MM.1S (cell line): Measurements from ENCODE around the gene TGM6.

ENCODE experiments used
- EZH2 ChIP-seq: fragments of 300-600 bp; sonication (generic); optimal IDR thresholded peaks from 2 replicates; pipeline ENCODE3; 2017; ENCODE audit warnings: low read depth, mild to moderate bottlenecking, antibody characterized with exemption, low read length, mixed read lengths
- TF ChIP-seq, protein P1 (sequence below): fragments of 300-600 bp; sonication (generic); IDR thresholded peaks from 2 replicates; pipeline ENCODE4 v1.5.1; 2016; ENCODE audit warnings: antibody characterized with exemption, low read length, mixed read lengths

DNA sequence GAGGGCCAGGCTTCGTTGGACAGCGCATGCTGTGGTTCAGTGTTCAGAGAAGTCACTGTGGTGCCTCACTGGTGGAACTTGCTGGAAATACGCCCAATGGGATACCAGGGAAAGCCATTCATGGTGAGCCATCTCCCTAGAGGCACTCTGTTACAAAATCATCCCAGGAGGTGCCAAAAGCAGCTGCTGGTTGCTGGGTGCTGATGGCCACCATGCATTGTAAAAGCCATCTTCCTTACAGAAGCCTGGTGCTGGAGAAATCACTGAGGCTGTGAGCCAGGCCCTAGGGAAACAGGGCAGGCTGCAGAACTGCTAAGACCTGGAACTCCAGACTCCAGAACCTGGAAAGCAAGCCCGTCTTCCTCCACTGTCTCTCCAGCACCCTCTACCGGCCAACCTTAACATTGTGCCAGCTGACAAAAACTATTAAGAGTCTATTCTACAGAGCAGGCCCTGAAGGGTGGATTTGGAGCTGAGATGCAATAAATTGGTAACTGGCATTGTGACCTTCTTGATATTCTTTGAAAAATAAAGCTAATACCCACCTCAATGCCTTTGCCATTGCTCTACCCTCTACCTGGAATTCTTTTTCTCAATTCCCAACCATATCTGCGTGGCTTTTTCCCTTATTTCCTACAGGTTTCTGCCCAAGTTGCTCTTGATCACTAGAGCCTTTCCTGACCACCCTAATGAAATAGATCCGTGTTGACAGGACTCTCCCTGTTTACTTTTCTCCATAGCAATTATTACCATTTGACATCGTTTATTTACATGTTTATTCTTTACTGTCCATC lies 71.4 kb downstream of the TGM6 start:
- TF ChIP-seq, protein P1, sequence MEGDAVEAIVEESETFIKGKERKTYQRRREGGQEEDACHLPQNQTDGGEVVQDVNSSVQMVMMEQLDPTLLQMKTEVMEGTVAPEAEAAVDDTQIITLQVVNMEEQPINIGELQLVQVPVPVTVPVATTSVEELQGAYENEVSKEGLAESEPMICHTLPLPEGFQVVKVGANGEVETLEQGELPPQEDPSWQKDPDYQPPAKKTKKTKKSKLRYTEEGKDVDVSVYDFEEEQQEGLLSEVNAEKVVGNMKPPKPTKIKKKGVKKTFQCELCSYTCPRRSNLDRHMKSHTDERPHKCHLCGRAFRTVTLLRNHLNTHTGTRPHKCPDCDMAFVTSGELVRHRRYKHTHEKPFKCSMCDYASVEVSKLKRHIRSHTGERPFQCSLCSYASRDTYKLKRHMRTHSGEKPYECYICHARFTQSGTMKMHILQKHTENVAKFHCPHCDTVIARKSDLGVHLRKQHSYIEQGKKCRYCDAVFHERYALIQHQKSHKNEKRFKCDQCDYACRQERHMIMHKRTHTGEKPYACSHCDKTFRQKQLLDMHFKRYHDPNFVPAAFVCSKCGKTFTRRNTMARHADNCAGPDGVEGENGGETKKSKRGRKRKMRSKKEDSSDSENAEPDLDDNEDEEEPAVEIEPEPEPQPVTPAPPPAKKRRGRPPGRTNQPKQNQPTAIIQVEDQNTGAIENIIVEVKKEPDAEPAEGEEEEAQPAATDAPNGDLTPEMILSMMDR = peak; percentile 88
- no peak for TF ChIP-seq EZH2
